Transverse colon (tissue), 4 donors: ENCODE results near the gene CDC42EP3. TPM values are rescaled to one million over a fixed set of nuclear protein-coding genes. Genes with fewer than 3 reads are reported as not detected.
A peak's percentile ranks its signal among the peaks of the same experiment; 100 is the strongest.

Source experiments
- DNase-seq: peaks from one replicate; pipeline ENCODE4 v3.0.0-alpha.2; 2019
- H3K27ac ChIP-seq, 4 donors: fragments of 200-600 bp; sonication (generic); 2 replicates each; pipeline ENCODE4 v1.5.1; 2016 to 2018; ENCODE audit warnings: inconsistent platforms in 4 of 4
- H3K27me3 ChIP-seq: fragments of 200-600 bp; sonication (generic); 2 replicates; pipeline ENCODE4 v1.5.1; 2017; ENCODE audit warnings: inconsistent platforms
- H3K36me3 ChIP-seq, 4 donors: fragments of 200-600 bp; sonication (generic); 2 replicates each; pipeline ENCODE4 v1.5.1; 2017 to 2019; ENCODE audit warnings: inconsistent platforms in 4 of 4
- H3K4me1 ChIP-seq, 4 donors: fragments of 200-600 bp; sonication (generic); 2 replicates each; pipeline ENCODE4 v1.5.1; 2017 to 2020; ENCODE audit warnings: inconsistent platforms in 4 of 4
- H3K4me3 ChIP-seq, 4 donors: fragments of 200-600 bp; sonication (generic); 1 replicate in 1 of 4; 2 replicates in 3 of 4; pipeline versions ENCODE4 v1.5.1 to v1.6.1; 2017 to 2019; ENCODE audit warnings: inconsistent platforms in 4 of 4
- H3K9me3 ChIP-seq, 2 donors: fragments of 200-600 bp; sonication (generic); 2 replicates each; pipeline ENCODE4 v1.5.1; 2017 to 2019; ENCODE audit warnings: inconsistent platforms in 2 of 2
- CTCF ChIP-seq, 5 experiments: fragments of 200-600 bp in 3 of 5; fragments of 450-650 bp in 2 of 5; sonication (generic) in 3 of 5; IDR thresholded peaks; 1 replicate in 2 of 5; 2 replicates in 3 of 5; pipeline ENCODE4 v1.5.1; 2016 to 2017; ENCODE audit warnings: antibody characterized with exemption in 5 of 5, inconsistent platforms in 3 of 5, mild to moderate bottlenecking in 2 of 5, moderate library complexity in 1 of 5
- EP300 ChIP-seq: sonication (generic); formaldehyde crosslinking; IDR thresholded peaks from one replicate; pipeline ENCODE4 v1.6.1; 2017; ENCODE audit warnings: antibody characterized with exemption, low read depth
- POLR2A ChIP-seq: fragments of 450-650 bp; IDR thresholded peaks from one replicate; pipeline ENCODE4 v1.6.1; 2016; ENCODE audit warnings: antibody characterized with exemption, mild to moderate bottlenecking, moderate library complexity
- POLR2AphosphoS5 ChIP-seq, 3 donors: sonication (generic); formaldehyde crosslinking; IDR thresholded peaks; one replicate each; pipeline ENCODE4 v1.6.1; 2016; ENCODE audit warnings: antibody characterized with exemption in 3 of 3
- WGBS, 2 donors: methylation state at CpG; one replicate each; pipeline ENCODE4 v1.1.5; 2018; ENCODE audit warnings: low coverage in 1 of 2; 5-methylcytosine and 5-hydroxymethylcytosine counted together
- in situ Hi-C, 4 donors: fragments of 200-750 bp; cut with MboI; loops; one replicate each; pipeline versions ENCODE4 v1.15.0 to v1.15.1; 2017; ENCODE audit warnings: low sequenced_read_pairs in 3 of 4, low pct_ligation_motif_present in 1 of 4, low pct_unique_long_range_greater_than_20kb in 1 of 4
- intact Hi-C: fragments of 100-400 bp; cut with DNase I; formaldehyde crosslinking; loops from one replicate; pipeline ENCODE4 v1.15.1; 2023; ENCODE audit warnings: low total_unique reads
- total RNA-seq, 4 donors: library from RNA; depleted of rRNA; stranded (reverse); fragments of >200 nt; gene quantifications; one replicate each; pipeline ENCODE4 v1.1.0, GENCODE V29; 2016

CDC42EP3 gene
- total RNA-seq, 4 donors from 2014 or later: 20.6 to 104 (median 31.8) TPM

GRCh38 chr2:37634914-37635503 lies 36.4 kb downstream of the CDC42EP3 start:
- 80 to 86% methylated on average over 4 to 8 of the region's 8 CpGs for WGBS, 2 donors
- Histone ChIP-seq H3K27ac (peak overlapping the region in 2 of 4 donors; percentile 28 to 34), H3K36me3 (no peaks in the 10 kb centered on the region), H3K9me3 (no peaks in the 10 kb centered on the region), H3K27me3 (no peaks in the 10 kb centered on the region), H3K4me3 (no peak overlapping the region), H3K4me1 (peaks cover 0 to 3% (median 0%) of the 10 kb centered on the region in 4 donors)
- in situ Hi-C loops: no loop called here
- no peak for DNase-seq
- TF ChIP-seq EP300: no peak
- TF ChIP-seq POLR2AphosphoS5 (IDR thresholded peaks at IDR 0.05): no peak
- no peak for TF ChIP-seq CTCF (IDR thresholded peaks at IDR 0.05)
- TF ChIP-seq POLR2A: no peak
- intact Hi-C loops: loop anchor here (10.0 kb wide), 1 partner anchor 490 kb away; no protein-coding TSS in a partner anchor

- intact Hi-C loops: loop anchor here (10.0 kb wide), 1 partner anchor 489 kb away; no protein-coding TSS in a partner anchor
- Histone ChIP-seq H3K9me3 (no peaks in the 10 kb centered on the region), H3K36me3 (no peaks in the 10 kb centered on the region), H3K4me3 (no peak overlapping the region), H3K27ac (no peak overlapping the region), H3K4me1 (peaks cover 0 to 3% (median 0%) of the 10 kb centered on the region in 4 donors), H3K27me3 (no peaks in the 10 kb centered on the region)
- no peak for DNase-seq
- 91 to 94% methylated on average over 2 to 3 of the region's 3 CpGs for WGBS, 2 donors
- no peak for TF ChIP-seq CTCF (IDR thresholded peaks at IDR 0.05)
- no peak for TF ChIP-seq EP300
- TF ChIP-seq POLR2A: no peak
- TF ChIP-seq POLR2AphosphoS5 (IDR thresholded peaks at IDR 0.05): no peak
- in situ Hi-C loops: no loop called here
These were observed 37.6 kb downstream of the CDC42EP3 start for GRCh38 chr2:37633845-37634244.

GRCh38 chr2:37633234-37633633 lies 38.2 kb downstream of the CDC42EP3 start:
- Histone ChIP-seq H3K36me3 (no peaks in the 10 kb centered on the region), H3K27me3 (no peaks in the 10 kb centered on the region), H3K27ac (no peak overlapping the region), H3K4me3 (no peak overlapping the region), H3K4me1 (peaks cover 0 to 3% (median 0%) of the 10 kb centered on the region in 4 donors), H3K9me3 (no peaks in the 10 kb centered on the region)
- 80 to 100% methylated on average over 1 of the region's 1 CpG for WGBS, 2 donors
- no peak for TF ChIP-seq POLR2AphosphoS5 (IDR thresholded peaks at IDR 0.05)
- TF ChIP-seq EP300: no peak
- TF ChIP-seq CTCF (IDR thresholded peaks at IDR 0.05): no peak
- DNase-seq: no peak
- intact Hi-C loops: loop anchor here (10.0 kb wide), 1 partner anchor 488 kb away; no protein-coding TSS in a partner anchor
- in situ Hi-C loops: no loop called here

GRCh38 chr2:37632310-37632709 lies 39.1 kb downstream of the CDC42EP3 start:
- Histone ChIP-seq H3K4me1 (no peaks in the 10 kb centered on the region), H3K27ac (no peak overlapping the region), H3K27me3 (no peaks in the 10 kb centered on the region), H3K4me3 (no peak overlapping the region), H3K9me3 (no peaks in the 10 kb centered on the region), H3K36me3 (no peaks in the 10 kb centered on the region)
- DNase-seq: no peak
- intact Hi-C loops: loop anchor here (10.0 kb wide), 1 partner anchor 488 kb away; no protein-coding TSS in a partner anchor
- WGBS, 2 donors: 91 to 100% methylated on average over 2 of the region's 2 CpGs
- no peak for TF ChIP-seq POLR2AphosphoS5 (IDR thresholded peaks at IDR 0.05)
- no peak for TF ChIP-seq EP300
- no peak for TF ChIP-seq POLR2A
- no peak for TF ChIP-seq CTCF (IDR thresholded peaks at IDR 0.05)
- in situ Hi-C loops: no loop called here
